Breast epithelium (tissue), 3 donors: Measurements from ENCODE around the gene LRRC1.

Experiments
- CTCF ChIP-seq, 3 donors: fragments of 450-650 bp; IDR thresholded peaks; one replicate each; pipeline ENCODE4 v1.5.1; 2016 to 2017; ENCODE audit warnings: antibody characterized with exemption in 3 of 3, mild to moderate bottlenecking in 3 of 3, moderate library complexity in 3 of 3
- POLR2A ChIP-seq: fragments of 450-650 bp; IDR thresholded peaks from one replicate; pipeline ENCODE4 v1.6.1; 2016; ENCODE audit warnings: antibody characterized with exemption, mild to moderate bottlenecking, moderate library complexity
- POLR2AphosphoS5 ChIP-seq, 3 donors: sonication (generic); formaldehyde crosslinking; IDR thresholded peaks; one replicate each; pipeline ENCODE4 v1.6.1; 2017; ENCODE audit warnings: antibody characterized with exemption in 3 of 3

GRCh38 chr6:53931086-53931485 lies 136.3 kb downstream of the LRRC1 start:
- TF ChIP-seq CTCF (IDR thresholded peaks at IDR 0.05) (no peak), POLR2AphosphoS5 (IDR thresholded peaks at IDR 0.05) (no peak), POLR2A (no peak)
